RPMI8226 (cell line): ENCODE results near the gene RPL36AL.

Experiments used
- DNase-seq: peaks from one replicate; pipeline ENCODE4 v3.0.0-alpha.2; 2015

RPL36AL gene

GRCh38 chr14:49579841-49580240, 40.6 kb downstream of the RPL36AL start:
- DNase-seq = no peak

GRCh38 chr14:49578141-49578540, 42.3 kb downstream of the RPL36AL start:
- DNase-seq = no peak

GRCh38 chr14:49574038-49574437, 46.4 kb downstream of the RPL36AL start:
- no peak for DNase-seq

GRCh38 chr14:49569281-49569680, 51.1 kb downstream of the RPL36AL start:
- DNase-seq = no peak
